NCI-H345 treated with DMSO at 0.1 percent for 48 hours (cell line): ENCODE results near the gene GPD1L.
"Not testable (repeated sequence)": the region's sequence is repeated elsewhere in the genome, so short reads cannot be mapped to it uniquely, and the experiment has no call there.

ENCODE experiments used
- DNase-seq: peaks from one replicate; lab custom pipeline; 2025; ENCODE audit not compliant: unreplicated experiment; lab: John Stamatoyannopoulos, UW

Gene GPD1L

DNA sequence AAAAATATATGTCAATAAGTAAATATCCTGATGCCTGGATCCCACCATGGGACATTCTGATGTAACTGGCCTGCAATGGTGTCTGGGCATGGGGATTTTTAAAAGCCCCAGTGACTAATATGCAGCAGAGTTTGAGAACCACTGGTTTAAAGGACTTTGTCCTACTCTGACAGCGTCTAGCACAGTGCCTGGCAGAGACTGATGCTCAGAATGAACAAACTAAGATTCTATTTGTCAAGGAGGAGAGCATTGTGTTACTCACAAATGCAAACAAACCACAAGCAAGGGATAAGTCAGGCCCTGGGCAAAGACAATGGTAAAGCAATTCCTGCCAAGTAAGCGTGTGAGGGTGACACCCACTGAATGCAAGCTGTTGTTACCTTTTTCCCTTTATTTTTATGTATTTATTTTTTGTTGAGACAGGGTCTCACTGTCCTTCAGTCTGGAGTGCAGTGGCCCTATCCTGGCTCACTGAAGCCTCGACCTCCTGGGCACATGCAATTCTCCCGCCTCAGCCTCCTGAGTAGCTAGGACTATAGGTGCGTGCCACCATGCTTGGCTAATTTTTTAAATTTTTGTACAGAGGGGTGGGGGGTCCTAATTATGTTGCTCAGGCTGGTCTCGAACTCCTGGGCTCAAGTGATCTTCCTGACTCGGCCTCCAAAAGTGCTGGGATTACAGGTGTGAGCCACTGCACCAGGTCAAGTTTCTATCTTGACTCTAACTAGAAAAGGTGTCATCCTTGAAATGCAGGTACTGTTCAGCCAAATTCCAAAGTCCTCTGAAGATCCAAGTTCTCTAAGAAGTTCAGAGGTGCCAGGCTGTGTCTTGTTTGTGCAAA lies 909 bp upstream of the GPD1L start:
- DNase-seq, result no peak

DNA sequence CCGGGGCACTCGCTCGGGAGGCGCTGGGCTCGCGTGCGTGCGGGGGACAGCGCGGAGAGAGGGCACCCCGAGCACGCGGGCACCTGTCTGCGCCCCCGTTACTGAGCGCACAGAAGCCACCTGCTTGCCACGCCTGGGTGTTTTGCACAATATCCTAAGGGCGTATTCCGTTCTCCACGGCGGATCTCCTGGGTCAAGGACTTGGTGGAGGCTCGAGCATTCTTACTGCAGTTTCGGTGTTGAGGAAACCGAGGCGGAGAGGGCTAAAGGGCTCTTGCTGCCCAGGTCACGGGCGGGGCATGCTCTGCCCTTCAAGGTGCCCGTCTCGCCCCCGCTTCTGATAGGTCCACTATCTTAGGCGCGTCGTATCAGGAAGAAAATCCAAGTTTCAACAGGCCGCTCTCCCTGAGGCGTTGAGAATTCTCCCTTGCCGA lies 526 bp downstream of the GPD1L start:
- DNase-seq, result no peak

DNA sequence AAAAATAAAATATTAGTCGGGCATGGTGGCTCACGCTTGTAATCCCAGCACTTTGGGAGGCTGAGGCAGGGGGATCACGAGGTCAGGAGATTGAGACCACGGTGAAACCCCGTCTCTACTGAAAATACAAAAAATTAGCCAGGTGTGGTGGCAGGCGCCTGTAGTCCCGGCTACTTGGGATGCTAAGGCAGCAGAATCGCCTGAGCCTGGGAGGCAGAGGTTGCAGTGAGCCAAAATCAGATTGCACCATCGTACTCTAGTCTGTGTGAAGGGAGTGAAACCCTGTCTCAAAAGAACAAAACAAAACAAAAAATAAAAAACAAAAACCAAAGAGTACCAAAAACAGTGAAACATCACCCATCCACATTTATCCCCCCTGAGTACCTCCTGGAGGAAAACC lies 1.8 kb downstream of the GPD1L start:
- DNase-seq, result not testable (repeated sequence)

DNA sequence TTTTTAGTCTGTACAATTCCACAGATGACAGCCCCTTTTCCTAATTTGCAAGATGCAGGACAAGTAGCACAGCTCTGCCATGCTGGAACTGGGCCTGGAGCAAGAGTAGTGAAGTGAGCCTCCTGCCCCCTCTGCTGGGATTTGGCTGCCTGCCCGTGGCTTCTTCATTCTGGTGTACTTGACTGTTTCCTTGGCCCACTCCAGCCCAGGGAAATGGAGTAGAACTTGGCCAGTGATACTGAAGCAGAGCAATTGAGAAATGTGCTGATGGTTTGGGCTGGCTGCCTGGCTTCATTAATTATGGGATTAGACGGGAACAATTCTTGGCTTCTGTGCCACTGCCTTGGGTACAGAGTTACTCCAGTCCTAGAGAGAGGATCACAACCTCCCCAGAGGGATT lies 2.8 kb downstream of the GPD1L start:
- peak; percentile 1 for DNase-seq

DNA sequence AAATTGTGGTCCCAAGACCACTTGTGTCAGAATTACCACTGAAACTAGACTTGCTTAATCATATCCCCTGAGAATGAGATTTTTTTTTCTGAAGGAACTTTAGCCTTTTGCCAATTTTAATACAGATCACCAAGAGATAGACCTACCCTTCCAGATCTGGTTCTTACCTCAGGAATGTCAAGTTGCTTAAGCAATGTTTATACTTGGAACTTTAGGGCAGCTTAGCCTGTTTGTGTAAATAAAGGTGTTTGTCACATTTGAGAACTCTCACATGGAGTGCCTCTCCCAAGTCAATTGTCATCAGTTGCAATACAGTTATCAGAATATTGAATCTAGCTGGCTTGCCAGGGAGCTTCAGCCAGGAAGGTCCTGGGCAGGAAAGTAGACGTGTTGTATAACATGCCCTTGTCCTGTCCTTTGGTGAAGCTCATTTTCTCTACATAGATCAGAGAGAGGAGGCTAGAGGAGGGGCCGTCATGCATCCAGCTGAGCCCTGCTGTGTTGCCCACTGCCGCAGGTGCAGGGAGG lies 3.9 kb downstream of the GPD1L start:
- DNase-seq, result no peak

DNA sequence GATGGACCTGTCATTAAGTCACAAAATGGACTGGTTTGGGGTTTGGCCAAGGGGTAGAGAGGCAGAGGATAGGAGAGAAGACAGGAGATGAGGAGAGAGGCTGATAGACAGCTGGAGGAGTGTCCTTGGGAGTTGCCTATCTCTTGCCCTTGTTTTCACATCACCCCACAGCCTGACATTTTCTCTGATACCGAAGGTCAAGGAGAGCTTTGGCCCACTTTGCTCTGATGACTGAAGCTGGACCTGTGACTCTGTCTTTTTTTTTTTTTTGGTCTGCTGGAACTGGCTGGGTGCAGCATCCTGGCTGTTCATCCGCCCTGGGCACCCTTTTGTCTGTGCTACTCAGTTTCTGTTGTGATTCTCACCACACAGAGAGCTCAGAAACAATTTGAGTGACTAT lies 5.1 kb downstream of the GPD1L start:
- DNase-seq, result no peak

DNA sequence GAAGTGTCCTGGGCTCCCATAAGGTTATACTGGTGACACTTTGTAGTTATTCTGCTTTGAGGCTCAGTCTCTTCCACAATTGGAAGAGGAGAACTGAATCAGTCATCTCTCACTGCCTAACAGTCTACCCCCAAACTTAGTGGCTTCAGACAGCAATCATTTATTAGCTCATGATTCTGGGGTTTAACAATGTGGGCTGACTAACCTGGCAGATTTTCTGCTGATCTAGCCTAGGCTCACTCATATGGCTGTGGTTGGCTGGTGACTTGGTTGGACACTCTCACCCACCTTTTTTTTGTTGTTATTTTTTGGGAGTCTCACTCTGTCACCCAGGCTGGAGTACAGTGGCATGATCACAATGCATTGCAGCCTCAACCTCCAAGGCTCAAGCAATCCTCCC lies 7.1 kb downstream of the GPD1L start:
- no peak for DNase-seq

DNA sequence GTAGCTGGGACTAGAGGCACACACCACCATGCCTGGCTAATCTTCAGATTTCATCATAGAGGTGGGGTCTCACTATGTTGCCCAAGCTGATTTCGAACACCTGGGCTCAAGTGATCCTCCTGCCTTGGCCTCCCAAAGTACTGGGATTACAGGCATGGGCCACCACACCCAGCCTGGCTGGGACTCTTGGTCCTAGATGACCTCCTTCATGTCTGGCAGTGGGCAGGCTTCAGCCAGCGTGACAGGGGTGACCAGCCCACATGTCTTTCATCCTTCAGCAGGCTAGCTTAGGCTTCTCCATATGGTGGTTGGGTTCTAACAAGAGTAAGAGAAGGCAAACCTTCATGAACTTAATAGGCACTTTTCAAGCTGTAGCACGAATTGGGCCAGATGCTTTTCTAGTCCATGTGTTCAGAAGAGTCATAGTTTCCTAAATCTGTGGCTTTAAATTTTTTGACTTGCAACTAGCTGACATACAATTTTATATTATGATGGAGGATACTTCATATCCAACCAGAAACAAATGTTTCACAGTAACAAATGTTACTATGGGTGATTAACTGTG lies 7.6 kb downstream of the GPD1L start:
- DNase-seq, result no peak

DNA sequence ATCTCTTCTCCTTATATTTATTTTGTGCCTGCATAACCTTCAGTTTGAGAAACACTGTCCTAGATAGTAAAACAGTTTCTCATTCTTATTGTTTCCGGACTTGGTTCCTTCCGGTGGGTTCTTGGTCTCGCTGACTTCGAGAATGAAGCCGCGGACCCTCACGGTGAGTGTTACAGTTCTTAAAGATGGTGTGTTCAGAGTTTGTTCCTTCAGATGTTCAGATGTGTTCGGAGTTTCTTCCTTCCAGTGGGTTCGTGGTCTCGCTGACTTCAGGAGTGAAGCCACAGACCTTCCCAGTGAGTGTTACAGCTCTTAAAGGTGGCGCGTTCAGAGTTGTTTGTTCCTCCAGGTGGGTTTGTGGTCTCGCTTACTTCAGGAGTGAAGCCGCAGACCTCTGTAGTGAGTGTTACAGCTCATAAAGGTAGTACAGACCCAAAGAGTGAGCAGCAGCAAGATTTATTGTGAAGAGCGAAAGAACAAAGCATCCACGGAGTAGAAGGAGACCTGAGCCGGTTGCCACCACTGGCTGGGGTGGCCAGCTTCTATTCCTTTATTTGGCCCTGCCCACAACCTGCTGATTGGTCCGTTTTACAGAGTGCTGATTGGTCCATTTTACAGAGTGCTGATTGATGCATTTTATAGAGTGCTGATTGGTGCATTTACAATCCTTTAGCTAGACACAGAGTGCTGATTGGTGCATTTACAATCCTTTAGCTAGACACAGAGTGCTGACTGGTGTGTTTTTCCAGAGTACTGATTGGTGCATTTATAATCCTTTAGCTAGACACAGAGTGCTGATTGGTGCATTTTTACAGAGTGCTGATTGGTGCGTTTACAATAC lies 8.3 kb downstream of the GPD1L start:
- DNase-seq, result not testable (repeated sequence)

DNA sequence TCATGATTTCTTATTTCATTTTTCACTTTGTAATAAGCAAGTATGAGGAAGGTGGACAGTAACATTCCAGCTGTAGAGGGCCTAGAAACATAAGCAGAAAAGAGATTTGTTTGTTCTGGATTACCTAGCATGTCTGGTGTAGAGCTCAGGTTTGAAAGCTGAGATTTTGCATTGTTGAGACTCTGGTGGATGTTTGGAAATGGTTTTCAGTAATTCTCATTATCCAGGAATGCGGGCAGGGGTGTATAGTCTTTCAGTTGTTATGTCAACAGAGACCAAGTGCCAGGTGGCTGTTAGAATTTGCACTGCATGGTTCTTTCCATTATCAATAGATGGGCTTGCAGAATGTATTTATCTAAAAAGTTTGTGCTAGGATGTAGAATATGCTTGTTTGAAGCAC lies 10.9 kb downstream of the GPD1L start:
- no peak for DNase-seq

DNA sequence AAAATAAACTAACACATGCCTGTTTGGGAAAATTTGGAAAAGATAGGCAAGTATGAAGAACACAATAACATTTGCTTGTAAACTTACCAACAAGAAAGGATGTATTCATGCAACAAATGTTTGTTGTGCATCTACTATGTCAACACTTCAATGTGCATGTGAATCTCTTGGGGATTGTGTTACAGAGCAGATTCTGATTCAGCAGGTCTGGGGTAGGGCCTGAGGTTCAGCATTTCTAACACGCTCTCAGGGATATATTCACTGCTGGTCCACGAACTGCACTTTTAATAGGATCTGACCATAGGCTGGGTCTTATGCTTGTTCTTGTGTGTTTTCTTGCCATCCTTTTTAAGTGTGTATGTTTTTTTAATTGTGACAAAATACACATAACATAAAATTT lies 11.8 kb downstream of the GPD1L start:
- DNase-seq, result no peak

DNA sequence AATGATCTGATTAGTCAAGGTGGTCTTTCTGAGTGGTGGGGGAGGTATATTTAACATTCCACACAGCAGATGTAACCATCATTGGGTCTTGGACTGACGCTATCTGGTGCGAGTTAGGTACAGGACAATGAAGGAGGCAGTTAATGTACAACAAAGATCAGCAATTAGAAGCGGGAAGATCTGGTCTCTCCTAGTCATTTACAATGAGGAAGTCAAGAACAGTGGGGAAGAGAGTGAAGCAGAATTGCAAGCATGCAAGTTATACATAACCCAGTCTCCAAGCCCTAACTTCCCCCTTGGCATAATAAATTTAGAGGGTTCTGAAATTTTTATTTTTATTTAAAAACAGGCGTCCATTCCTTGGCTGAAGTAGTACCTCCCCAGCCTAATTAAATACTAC lies 14.1 kb downstream of the GPD1L start:
- DNase-seq, result no peak

DNA sequence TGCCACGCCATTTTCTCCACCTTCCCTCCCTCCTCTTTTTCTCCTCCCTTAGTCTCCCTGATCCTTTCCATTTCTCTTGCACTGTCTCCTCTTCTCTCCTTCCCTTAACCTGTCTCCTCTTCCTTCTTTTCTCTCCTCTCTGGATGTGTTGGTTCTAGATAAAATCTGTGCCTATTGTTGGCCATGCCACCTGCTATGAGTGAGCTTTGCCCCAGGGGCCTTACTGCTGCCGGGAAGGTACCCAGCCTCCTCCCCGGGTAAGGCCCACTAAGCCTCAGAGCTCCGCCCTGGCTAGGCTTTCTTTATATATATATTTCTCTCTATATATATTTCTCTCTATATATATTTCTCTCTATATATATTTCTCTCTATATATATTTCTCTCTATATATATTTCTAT lies 14.7 kb downstream of the GPD1L start:
- no peak for DNase-seq

DNA sequence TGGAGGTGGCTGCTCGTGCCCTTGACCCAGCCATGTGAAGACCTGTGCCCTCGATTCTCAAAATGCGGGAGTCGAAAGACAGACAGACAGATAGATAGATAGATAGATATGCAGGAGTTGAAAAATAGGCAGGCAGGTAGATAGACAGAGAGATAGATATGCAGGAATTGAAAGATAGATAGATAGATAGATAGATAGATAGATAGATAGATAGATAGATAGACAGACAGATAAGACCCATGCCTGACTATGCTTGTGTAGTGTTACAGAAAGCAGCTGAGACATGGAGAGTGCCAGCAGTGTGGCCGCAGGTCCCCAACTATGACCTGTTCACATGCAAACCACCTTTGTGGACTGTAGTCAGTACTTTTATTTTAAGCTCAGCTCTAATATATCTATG lies 17.2 kb downstream of the GPD1L start:
- DNase-seq, result no peak

DNA sequence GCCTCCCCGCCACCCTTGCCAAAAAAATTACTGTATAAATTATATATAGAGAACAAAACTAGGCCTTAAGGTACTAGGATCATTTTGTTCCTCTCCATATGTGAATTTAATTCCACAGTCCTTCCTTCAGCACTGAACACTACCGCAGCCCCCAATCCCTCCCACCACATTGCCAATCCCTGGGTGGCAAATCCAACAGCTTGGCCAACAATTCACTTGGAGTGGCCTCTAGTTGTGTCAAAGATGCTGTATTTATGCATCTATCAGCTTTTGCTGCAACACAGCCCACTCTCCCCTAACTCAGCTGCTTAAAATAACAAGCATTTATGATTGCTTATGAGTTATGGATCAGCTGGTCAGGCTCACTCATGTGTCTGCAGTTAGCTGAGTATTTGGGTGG lies 18.6 kb downstream of the GPD1L start:
- DNase-seq, result no peak

DNA sequence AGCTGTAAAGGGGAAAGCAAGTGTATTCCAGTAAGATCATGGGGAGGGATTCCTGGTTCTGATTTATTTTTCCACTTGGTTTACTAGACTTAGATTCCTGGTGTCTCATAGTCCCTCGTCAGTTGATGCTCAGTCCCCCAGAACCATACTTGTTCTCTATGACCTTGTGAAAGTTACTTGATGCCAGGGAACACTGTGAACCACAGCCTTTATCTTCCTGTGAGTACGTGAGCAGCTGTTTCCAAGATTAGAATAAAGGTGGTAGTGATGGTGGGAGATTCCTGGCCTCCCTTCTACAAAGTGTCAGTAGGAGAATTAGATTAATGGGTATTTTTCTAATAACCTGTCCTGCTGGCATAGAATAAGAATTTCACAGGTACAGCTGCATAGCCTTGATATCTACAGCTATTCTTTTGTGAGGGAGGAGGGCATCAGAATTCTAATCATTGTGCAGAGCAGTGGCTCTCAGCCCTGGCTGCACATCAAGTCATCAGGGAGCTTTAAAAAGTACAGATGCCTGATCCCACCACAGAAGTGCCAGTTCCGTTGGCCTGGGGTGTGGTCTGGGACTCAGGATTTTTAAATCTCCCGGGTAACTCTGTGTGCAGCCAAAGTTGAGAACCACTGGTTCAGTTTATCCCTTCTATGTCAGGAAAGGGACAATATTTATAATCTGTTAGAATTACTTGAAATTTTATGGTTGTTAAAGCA lies 20.0 kb downstream of the GPD1L start:
- DNase-seq, result no peak

DNA sequence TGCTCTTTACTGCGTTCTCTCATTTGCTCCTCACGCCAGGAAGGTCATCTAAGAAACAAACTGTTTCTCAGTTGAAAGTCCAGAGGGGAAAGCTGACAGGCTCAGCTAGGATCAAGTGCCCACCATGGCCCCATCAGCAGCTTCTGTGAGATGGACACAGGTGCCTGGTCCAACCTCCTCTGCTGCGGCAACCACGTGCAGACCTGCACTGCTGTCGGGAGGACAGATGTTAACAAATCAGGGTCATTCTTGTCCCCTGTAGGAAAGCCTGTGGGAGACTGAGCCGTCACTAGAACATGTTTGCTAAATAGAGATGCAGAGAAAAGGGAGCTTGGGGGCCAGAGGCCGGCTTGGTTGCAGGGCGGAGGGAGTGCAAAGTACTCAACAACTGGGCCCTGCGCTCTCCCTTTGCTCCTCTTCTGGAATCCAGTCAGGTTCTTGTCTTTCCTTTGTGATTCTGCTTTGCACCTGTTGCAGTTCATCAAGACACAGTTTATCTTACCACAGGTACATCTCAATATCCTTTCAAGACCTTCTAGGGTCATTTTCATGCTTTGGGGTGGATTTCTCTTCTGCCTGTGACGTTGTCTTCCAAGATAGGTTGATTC lies 20.9 kb downstream of the GPD1L start:
- DNase-seq, result no peak

DNA sequence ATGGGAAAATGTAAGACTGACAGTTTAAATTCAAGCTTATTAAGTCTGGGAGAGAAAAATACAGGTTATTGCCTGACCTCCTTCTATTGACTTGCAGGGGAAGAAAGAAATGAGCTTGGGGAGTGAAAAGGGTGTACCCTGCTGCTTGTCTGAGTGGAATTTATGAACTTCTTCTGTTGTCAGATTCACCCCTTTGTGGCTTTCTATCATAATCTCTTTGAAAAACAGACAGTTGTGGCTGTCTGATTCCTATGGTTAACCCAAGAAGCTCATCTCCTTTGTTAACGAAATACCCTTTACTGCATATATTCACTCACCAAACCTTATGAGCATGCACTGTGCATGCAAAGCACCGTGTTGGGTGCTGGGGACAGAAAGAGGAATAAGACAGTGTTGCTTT lies 22.5 kb downstream of the GPD1L start:
- DNase-seq, result no peak

DNA sequence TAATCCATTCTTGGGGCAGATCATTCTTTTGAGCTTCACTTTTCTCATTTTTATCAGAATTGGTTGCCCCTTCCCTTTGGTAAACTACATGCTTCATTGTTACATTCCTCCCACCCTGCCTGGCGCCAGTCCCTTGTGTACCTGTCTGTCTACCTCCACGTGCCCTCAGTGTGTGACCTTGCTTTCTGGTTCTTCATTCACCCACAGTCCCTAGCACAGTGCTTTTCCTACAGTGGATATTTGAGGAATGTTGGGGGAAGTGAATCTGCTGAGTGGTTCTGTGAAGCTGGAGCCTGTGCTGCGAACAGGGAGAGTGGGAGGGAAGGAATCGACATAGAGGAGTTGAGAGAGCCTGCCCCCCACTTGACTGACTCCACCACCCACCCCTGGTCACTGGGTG lies 23.4 kb downstream of the GPD1L start:
- DNase-seq, result no peak

DNA sequence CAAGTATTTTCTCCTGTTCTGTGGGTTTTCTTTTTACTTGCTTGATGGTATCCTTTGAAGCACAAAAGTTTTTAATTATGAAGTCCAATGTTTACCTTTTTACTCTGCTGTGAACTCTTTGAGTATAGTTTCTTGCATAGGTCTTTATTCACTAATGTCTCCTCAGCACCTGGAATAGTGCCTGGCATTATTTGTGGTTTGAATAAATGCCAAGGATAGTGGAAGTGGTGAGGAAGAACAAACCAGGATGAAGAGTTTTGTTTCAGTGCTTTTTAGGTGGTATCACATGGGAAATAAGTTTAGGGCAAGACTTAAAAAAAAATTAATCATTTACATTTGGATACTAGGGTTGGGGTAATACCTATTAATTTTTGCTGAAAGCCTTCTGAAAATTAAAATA lies 25.7 kb downstream of the GPD1L start:
- DNase-seq, result no peak

DNA sequence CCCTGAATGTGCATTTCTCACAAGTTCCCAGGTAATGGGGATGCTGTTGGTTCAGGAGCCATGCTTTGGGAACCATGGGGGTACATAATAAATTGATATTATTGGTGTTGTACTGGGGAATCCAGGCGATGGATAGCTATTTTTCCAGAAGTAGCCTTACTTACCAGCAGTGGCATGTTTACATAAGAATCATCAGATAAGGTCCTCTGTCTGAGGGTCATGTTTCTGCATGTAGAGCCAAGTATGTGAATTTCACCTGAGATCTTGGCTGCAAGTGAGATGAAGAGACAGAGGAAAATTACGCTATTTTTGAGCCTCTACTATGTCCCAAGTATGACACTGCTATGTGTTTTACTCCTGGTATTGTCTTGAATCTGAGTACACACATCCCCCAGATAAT lies 26.3 kb downstream of the GPD1L start:
- DNase-seq, result no peak
